ENCODE results near the gene SPOPL. TPM values are rescaled to one million over a fixed set of nuclear protein-coding genes. Genes with fewer than 3 reads are reported as not detected.

SPOPL gene
- polyA plus RNA-seq, 2 of the 4 experiments (the other 2 are of a cell fraction) = 7.2 to 16.9 TPM

GRCh38 chr2:138564586-138565229 lies 63.1 kb downstream of the SPOPL start:
- ATAC-seq = no peak
- ChIA-PET POLR2A (no interaction called here), CTCF (interaction anchor here (0.5 kb wide), 1 partner anchor 10 kb away, joined by 3 read pairs; no protein-coding TSS in a partner anchor)
- no peak for FAIRE-seq
- no peak overlapping the region for H3K27ac ChIP-seq
- H3K4me3 ChIP-seq = no peak overlapping the region
- no peak overlapping the region for H3K4me2 ChIP-seq
- WGBS (ENCODE audit: missing lambda C conversion rate) = 60% methylated on average over 5 of the region's 5 CpGs
- no peaks in the 10 kb centered on the region for H3K9me3 ChIP-seq
- H3K4me1 ChIP-seq = no peaks in the 10 kb centered on the region
- no peak for DNase-seq (ENCODE audit: low read depth in 1 of 2, low spot score in 1 of 2)
- TF ChIP-seq MAX (IDR thresholded peaks at IDR 0.05) = no peak

- Histone ChIP-seq H3K4me1 (no peaks in the 10 kb centered on the region), H3K4me3 (no peak overlapping the region), H3K27ac (no peak overlapping the region), H3K4me2 (no peak overlapping the region), H3K9me3 (no peaks in the 10 kb centered on the region)
- TF ChIP-seq TP53 (CRISPR knock-in tag; IDR thresholded peaks at IDR 0.05) (no peak), EP300 (IDR thresholded peaks at IDR 0.05) (no peak), USF2 (IDR thresholded peaks at IDR 0.05) (no peak), NPAS2 (CRISPR knock-in tag; IDR thresholded peaks at IDR 0.05; ENCODE audit: borderline replicate concordance) (no peak), RFX5 (IDR thresholded peaks at IDR 0.05) (no peak), BHLHE40 (IDR thresholded peaks at IDR 0.05; ENCODE audit: low read depth, low read length) (no peak), NR3C1 (IDR thresholded peaks at IDR 0.05) (no peak), CBX2 (IDR thresholded peaks at IDR 0.05; ENCODE audit: borderline replicate concordance, low read depth) (no peak)
- TF ChIP-seq, protein P1, sequence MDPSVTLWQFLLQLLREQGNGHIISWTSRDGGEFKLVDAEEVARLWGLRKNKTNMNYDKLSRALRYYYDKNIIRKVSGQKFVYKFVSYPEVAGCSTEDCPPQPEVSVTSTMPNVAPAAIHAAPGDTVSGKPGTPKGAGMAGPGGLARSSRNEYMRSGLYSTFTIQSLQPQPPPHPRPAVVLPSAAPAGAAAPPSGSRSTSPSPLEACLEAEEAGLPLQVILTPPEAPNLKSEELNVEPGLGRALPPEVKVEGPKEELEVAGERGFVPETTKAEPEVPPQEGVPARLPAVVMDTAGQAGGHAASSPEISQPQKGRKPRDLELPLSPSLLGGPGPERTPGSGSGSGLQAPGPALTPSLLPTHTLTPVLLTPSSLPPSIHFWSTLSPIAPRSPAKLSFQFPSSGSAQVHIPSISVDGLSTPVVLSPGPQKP (IDR thresholded peaks at IDR 0.05; ENCODE audit: low read depth, low read length) = no peak
- TF ChIP-seq, protein P2, sequence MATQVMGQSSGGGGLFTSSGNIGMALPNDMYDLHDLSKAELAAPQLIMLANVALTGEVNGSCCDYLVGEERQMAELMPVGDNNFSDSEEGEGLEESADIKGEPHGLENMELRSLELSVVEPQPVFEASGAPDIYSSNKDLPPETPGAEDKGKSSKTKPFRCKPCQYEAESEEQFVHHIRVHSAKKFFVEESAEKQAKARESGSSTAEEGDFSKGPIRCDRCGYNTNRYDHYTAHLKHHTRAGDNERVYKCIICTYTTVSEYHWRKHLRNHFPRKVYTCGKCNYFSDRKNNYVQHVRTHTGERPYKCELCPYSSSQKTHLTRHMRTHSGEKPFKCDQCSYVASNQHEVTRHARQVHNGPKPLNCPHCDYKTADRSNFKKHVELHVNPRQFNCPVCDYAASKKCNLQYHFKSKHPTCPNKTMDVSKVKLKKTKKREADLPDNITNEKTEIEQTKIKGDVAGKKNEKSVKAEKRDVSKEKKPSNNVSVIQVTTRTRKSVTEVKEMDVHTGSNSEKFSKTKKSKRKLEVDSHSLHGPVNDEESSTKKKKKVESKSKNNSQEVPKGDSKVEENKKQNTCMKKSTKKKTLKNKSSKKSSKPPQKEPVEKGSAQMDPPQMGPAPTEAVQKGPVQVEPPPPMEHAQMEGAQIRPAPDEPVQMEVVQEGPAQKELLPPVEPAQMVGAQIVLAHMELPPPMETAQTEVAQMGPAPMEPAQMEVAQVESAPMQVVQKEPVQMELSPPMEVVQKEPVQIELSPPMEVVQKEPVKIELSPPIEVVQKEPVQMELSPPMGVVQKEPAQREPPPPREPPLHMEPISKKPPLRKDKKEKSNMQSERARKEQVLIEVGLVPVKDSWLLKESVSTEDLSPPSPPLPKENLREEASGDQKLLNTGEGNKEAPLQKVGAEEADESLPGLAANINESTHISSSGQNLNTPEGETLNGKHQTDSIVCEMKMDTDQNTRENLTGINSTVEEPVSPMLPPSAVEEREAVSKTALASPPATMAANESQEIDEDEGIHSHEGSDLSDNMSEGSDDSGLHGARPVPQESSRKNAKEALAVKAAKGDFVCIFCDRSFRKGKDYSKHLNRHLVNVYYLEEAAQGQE (IDR thresholded peaks at IDR 0.05) = no peak
- no peak for ATAC-seq
- DNase-seq (ENCODE audit: low read depth in 1 of 2, low spot score in 1 of 2) = no peak
- no peak for FAIRE-seq
- ChIA-PET CTCF (no interaction called here), POLR2A (no interaction called here)
These were observed 63.6 kb downstream of the SPOPL start for GRCh38 chr2:138565230-138565598.

- DNase-seq (ENCODE audit: low read depth in 1 of 2, low spot score in 1 of 2) (no peak), ATAC-seq (no peak), FAIRE-seq (no peak)
- WGBS (ENCODE audit: missing lambda C conversion rate) = 78% methylated on average over 2 of the region's 2 CpGs
- no peak overlapping the region for H3K4me2 ChIP-seq
- 0 out of 3 replicates have a peak, but pooled peaks cover 4% of the 10 kb centered on the region for H3K9me3 ChIP-seq
- no peaks in the 10 kb centered on the region for H3K4me1 ChIP-seq
- no peak for TF ChIP-seq ZC3H11A (IDR thresholded peaks at IDR 0.05)
- TF ChIP-seq JUN (IDR thresholded peaks at IDR 0.05) = no peak
- TF ChIP-seq CHD4 (IDR thresholded peaks at IDR 0.05; ENCODE audit: borderline replicate concordance) = no peak
- no peak for TF ChIP-seq SMC3 (IDR thresholded peaks at IDR 0.05)
- TF ChIP-seq TP53 (CRISPR knock-in tag; IDR thresholded peaks at IDR 0.05) = no peak
- TF ChIP-seq, protein P3, sequence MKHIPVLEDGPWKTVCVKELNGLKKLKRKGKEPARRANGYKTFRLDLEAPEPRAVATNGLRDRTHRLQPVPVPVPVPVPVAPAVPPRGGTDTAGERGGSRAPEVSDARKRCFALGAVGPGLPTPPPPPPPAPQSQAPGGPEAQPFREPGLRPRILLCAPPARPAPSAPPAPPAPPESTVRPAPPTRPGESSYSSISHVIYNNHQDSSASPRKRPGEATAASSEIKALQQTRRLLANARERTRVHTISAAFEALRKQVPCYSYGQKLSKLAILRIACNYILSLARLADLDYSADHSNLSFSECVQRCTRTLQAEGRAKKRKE (CRISPR knock-in tag; IDR thresholded peaks at IDR 0.05; ENCODE audit: low read depth) = no peak
- no peak for TF ChIP-seq RCOR1 (IDR thresholded peaks at IDR 0.05; ENCODE audit: low read depth, low read length)
- no peak for TF ChIP-seq NPAS2 (CRISPR knock-in tag; IDR thresholded peaks at IDR 0.05; ENCODE audit: borderline replicate concordance)
- TF ChIP-seq MAZ (IDR thresholded peaks at IDR 0.05; ENCODE audit: borderline replicate concordance, low read depth, low read length) = no peak
- TF ChIP-seq PBX3 (IDR thresholded peaks at IDR 0.05) = no peak
- no peak for TF ChIP-seq HDAC2 (IDR thresholded peaks at IDR 0.05)
- TF ChIP-seq HOXA7 (CRISPR knock-in tag; IDR thresholded peaks at IDR 0.05) = no peak
- TF ChIP-seq KDM5A (IDR thresholded peaks at IDR 0.05) = no peak
- TF ChIP-seq BHLHE40 (IDR thresholded peaks at IDR 0.05; ENCODE audit: low read depth, low read length) = no peak
- no peak for TF ChIP-seq HOXB5 (CRISPR knock-in tag; IDR thresholded peaks at IDR 0.05)
- no peak overlapping the region for H3K4me3 ChIP-seq
- H3K27ac ChIP-seq = no peak overlapping the region
- POLR2A ChIA-PET = no interaction called here
- CTCF ChIA-PET = no interaction called here
These were observed 70.7 kb downstream of the SPOPL start for GRCh38 chr2:138572318-138572717.
